SK-N-MC (cell line): ENCODE data around the gene KCNN1.
A peak's percentile ranks its signal among the peaks of the same experiment; 100 is the strongest.

ENCODE experiments used
- DNase-seq: peaks from one replicate; pipeline ENCODE4 v3.0.0-alpha.2; 2011; ENCODE audit warnings: low read depth, low spot score
- H3K27ac ChIP-seq: fragments of 200-600 bp; sonication (generic); 2 replicates; pipeline ENCODE4 v1.5.1; 2016; ENCODE audit warnings: mixed run types
- H3K36me3 ChIP-seq: fragments of 200-600 bp; sonication (generic); 2 replicates; pipeline ENCODE4 v1.6.1; 2017; ENCODE audit warnings: antibody characterized with exemption, low read length, mixed read lengths; ENCODE audit not compliant: insufficient read depth
- H3K4me3 ChIP-seq: fragments of 200-600 bp; sonication (generic); 2 replicates; pipeline ENCODE4 v1.5.1; 2016
- H3K9ac ChIP-seq: fragments of 200-600 bp; sonication (generic); 2 replicates; pipeline ENCODE4 v1.8.0; 2017; ENCODE audit warnings: mixed run types, mixed read lengths; ENCODE audit not compliant: insufficient read length
- H3K9me3 ChIP-seq: fragments of 200-600 bp; sonication (generic); 2 replicates; pipeline ENCODE4 v1.6.1; 2017; ENCODE audit warnings: low read depth, mild to moderate bottlenecking, antibody characterized with exemption, low read length, moderate library complexity, mixed read lengths
- EZH2 ChIP-seq: fragments of 200-600 bp; sonication (generic); IDR thresholded peaks from one replicate; pipeline ENCODE4 v1.6.1; 2017; ENCODE audit warnings: antibody characterized with exemption
- FOXP2 ChIP-seq: optimal IDR thresholded peaks from 2 replicates; pipeline ENCODE3; 2011; ENCODE audit warnings: mild to moderate bottlenecking, moderate library complexity; ENCODE audit not compliant: insufficient read depth; ENCODE audit errors: extremely low read length, control extremely low read depth
- POLR2AphosphoS5 ChIP-seq: IDR thresholded peaks from 2 replicates; pipeline ENCODE4 v1.6.1; 2012; ENCODE audit warnings: mild to moderate bottlenecking, low read depth, low read length, borderline replicate concordance

Gene KCNN1

DNA sequence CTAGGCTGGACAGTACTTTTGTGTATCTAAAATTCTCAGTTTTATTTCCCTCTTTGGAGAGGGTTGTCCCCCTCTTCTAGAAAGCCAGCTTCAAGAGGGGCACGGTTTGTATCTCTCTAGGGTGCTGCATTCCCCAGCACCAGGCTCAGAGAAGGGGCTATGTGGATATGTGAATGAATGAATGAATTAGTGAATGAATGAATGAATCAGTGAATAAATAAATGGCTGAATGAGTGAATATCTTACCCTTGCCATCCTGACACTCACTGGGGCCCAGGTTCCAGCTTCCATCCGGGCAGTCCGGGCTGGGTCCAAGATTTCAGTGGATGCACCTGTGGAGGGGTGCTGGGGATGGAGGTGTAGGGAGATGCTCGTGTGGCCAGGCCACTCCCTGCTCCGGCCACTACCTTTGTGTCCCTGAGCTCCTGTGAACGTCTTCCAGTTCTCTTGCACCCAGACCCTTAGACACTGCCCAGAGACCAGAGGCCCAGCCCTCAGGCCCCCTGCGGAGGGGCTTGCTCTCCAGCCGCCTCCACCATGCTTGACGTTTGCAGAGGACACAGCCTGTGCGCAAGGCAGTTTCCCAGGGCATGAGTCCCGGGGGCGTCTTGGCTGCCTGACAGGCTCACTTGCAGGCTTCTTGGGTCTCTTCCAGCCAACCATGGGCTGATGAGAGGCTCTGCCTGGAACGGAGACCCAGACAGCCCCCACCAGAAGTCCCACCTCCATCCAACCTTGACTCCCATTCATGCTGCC lies 2.8 kb upstream of the KCNN1 start:
- H3K4me3 ChIP-seq, result no peak overlapping the region

DNA sequence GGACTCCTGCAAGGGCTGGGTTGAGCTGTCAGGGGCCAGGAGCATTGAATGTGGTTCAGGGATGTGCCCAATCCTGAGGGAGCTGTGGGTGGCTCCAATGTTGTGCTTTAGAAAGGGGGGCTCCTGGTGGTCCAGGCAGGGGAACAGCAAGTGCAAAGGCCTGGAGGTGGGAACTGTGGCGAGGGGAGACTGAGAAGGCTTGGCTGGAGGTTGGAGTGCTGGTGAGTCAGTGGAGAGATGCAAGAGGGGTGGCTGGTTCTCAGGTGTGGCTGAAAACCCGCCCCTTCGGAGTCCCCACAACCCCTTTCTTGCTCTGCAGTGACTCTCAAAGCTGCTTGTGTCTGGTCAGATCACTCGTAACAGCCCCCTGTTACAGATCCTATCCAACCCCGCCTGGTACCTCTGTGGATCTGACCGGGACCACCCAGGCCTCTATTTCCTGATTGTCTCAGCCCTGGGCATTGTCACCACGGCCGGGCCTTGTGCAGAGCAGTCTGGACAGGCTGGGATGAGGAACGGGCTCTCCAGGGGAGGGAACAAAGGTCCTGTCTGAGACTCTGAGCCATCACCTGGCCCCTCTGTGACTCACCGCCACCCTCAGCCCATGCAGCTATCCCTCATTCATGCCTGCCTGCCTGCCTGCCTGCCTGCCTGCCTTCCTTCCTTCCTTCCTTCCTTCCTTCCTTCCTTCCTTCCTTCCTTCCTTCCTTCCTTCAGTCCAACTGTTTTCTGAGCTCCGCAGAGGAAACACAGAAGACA lies 1.4 kb upstream of the KCNN1 start:
- DNase-seq, result no peak
- no peaks in the 10 kb centered on the region for H3K9me3 ChIP-seq
- peak overlapping the region; percentile 71 for H3K4me3 ChIP-seq
- TF ChIP-seq POLR2AphosphoS5, result 0 out of 2 replicates have a peak, but pooled peaks have one; percentile 24
- no peak for TF ChIP-seq EZH2
- no peaks in the 10 kb centered on the region for H3K36me3 ChIP-seq
- H3K27ac ChIP-seq, result peak overlapping the region; percentile 86
- H3K9ac ChIP-seq, result no peak overlapping the region

More for the DNA sequence above, 2.8 kb upstream of the KCNN1 start:
- TF ChIP-seq EZH2, result no peak
- no peak for TF ChIP-seq POLR2AphosphoS5
- no peak for TF ChIP-seq FOXP2
- H3K9ac ChIP-seq, result no peak overlapping the region
- no peaks in the 10 kb centered on the region for H3K36me3 ChIP-seq
- DNase-seq, result no peak
- no peaks in the 10 kb centered on the region for H3K9me3 ChIP-seq
- H3K27ac ChIP-seq, result peak overlapping the region; percentile 64; the same call in 1 of the 2 replicates

DNA sequence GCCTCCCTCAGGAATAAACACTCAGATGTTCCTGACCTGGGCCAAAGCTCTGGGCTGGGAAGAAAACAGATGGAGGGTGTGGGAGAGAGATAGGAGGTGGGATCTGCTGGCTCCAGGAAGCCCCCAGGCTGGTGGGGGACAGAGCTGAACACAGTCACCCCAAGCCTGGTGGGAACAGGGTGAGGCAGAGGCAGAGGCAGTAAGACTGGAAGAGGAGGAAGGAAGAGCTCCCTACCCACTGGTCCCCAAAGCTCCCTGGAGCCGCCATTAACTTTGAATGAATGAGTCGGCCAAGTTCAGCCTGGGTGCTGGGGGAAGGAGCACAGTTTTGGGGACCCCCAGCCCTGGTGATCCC lies 801 bp upstream of the KCNN1 start:
- no peak for DNase-seq
- H3K4me3 ChIP-seq, result peak overlapping the region; percentile 71
- no peaks in the 10 kb centered on the region for H3K36me3 ChIP-seq
- no peak overlapping the region for H3K9ac ChIP-seq
- H3K9me3 ChIP-seq, result no peaks in the 10 kb centered on the region
- TF ChIP-seq POLR2AphosphoS5 (no peak), FOXP2 (no peak), EZH2 (no peak)
- peak overlapping the region; percentile 86 for H3K27ac ChIP-seq

DNA sequence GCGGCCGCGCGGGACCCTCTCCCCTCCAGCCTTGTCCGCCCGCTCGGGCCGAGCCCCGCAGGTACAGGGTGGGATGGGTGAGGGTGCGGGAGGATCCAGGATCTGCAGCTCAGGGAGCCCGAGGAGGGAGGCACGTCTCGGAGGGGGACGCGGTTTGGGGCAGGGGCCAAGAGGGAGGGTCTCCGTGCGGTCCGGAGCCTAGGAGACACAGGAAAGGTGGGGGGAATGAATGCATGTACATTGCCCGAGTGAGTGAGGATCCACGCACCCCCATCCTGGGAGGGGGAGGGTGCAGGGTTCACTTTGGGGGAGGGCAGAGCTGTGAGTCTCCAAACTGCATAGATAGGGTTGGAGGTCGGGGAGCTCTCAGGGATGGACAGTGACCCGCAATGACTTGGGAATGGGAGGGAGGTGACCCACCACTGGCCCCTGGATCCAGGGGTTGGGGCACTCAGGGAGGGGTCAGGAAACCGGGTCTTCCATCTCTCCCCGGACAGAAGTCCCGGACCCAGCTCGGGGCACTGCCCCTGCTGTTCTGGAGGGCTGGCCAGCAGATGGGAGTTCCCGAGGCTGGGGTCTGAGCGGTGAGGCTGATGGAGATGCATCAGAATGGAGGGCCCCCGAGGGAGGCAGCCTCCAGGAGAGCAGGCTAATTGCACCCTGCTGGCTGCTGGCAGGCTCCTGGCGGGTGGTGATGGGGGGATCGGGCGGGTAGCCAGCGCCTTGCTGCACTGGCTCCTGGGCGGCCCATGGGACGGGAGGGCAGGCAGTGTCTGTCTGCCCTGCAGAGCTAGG lies 547 bp downstream of the KCNN1 start:
- peak overlapping the region; percentile 70 for H3K9ac ChIP-seq
- TF ChIP-seq EZH2 (no peak), FOXP2 (no peak), POLR2AphosphoS5 (no peak)
- H3K36me3 ChIP-seq, result no peaks in the 10 kb centered on the region
- peak overlapping the region; percentile 86 for H3K4me3 ChIP-seq
- H3K9me3 ChIP-seq, result no peaks in the 10 kb centered on the region
- DNase-seq, result no peak
- no peak overlapping the region for H3K27ac ChIP-seq

DNA sequence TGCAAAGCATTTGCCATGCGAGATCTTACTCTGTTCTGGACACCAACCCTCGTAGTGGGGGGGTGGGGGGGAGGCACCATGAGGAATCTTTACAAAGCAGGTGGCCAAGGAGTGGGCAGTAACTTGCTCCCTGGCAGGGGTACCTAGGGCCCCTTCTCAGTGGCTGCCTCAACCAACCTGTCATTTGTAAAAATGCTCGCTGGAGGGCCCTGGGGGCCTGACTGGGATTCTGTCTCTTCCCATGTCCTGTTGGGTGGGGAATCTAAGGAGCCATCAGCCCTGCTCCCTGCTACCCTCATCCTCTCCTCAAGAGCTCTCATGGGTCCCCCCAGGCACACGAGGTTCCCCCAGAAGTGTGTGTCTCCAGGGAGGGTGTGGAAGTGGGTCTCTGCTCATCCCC lies 1.5 kb downstream of the KCNN1 start:
- Histone ChIP-seq H3K36me3 (peaks cover 1% of the 10 kb centered on the region; the same call in 1 of the 2 replicates), H3K9ac (no peak overlapping the region), H3K4me3 (peak overlapping the region; percentile 52; the same call in 1 of the 2 replicates), H3K27ac (peak overlapping the region; percentile 22; the same call in 1 of the 2 replicates), H3K9me3 (no peaks in the 10 kb centered on the region)
- DNase-seq, result no peak
- no peak for TF ChIP-seq EZH2
- no peak for TF ChIP-seq POLR2AphosphoS5
- no peak for TF ChIP-seq FOXP2

DNA sequence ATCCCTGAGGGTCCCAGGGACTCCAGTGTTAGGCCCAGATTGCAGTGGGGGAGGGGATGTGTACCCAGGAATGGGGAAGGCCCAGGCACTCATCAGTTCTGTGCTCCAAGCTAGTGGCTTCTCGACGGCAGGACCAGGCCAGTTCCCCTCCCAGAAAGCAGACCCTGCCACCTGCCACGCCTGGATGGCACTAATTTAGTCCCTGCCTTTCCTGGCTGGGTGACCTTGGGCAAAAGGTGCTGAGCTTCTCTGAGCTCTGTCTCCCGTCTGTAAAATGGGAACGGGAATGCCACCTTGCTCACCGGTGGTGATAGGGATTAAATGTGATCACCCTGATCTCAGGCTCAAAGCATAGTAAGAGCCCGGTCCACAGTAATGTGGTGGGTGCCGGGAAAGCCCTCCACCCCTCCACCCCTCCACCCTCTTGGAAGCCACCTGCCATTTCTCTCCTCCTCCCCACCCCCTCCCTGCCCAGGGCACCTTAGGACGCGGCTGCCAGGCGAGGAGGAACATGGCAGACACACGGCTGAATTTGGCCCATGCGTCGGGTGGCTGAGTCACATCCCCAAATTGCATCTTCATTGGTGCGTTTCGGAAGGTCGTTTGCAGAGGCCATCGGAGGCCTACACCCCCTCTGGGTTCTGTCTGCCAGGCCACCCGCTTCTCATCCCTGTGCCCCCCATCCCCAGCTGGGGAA lies 2.3 kb downstream of the KCNN1 start:
- Histone ChIP-seq H3K27ac (no peak overlapping the region), H3K4me3 (no peak overlapping the region), H3K9ac (no peak overlapping the region), H3K36me3 (peaks cover 9% of the 10 kb centered on the region; the same call in 1 of the 2 replicates), H3K9me3 (no peaks in the 10 kb centered on the region)
- TF ChIP-seq POLR2AphosphoS5, result no peak
- no peak for TF ChIP-seq FOXP2
- TF ChIP-seq EZH2, result no peak
- no peak for DNase-seq

DNA sequence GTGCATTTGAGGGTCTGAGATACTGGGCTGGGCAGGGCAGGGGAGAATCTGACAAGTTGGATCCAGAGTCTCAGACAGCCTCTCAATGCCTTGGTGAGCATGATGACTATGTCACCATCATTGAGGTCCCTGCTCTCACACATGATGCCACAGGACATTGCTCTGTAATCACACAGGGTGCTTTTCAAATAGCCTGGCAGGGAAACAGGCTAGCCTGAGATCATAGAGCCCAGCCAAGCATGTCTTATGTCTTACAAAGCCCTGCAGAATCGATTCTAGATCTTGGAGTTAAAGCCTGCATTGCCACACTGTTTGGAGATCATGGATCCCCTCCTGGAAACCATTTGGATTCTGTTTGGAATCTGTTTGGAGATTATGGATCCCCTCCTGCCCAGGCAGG lies 5.3 kb downstream of the KCNN1 start:
- H3K4me3 ChIP-seq, result no peak overlapping the region
- H3K9ac ChIP-seq, result no peak overlapping the region
- H3K9me3 ChIP-seq, result no peaks in the 10 kb centered on the region
- no peak for TF ChIP-seq EZH2
- no peak for TF ChIP-seq POLR2AphosphoS5
- TF ChIP-seq FOXP2, result no peak
- H3K27ac ChIP-seq, result no peak overlapping the region
- peaks cover 29% of the 10 kb centered on the region; the same call in 1 of the 2 replicates for H3K36me3 ChIP-seq
- no peak for DNase-seq

DNA sequence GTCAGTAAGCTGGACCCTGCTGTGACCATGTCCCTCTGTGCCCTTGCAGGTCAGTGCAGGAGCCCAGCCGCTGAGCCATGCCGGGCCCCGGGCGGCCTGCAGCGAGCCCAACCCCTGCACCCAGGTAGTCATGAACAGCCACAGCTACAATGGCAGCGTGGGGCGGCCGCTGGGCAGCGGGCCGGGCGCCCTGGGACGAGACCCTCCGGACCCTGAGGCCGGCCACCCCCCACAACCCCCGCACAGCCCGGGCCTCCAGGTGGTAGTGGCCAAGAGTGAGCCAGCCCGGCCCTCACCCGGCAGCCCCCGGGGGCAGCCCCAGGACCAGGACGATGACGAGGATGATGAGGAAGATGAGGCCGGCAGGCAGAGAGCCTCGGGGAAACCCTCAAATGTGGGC lies 6.9 kb downstream of the KCNN1 start:
- no peak overlapping the region for H3K9ac ChIP-seq
- no peaks in the 10 kb centered on the region for H3K9me3 ChIP-seq
- no peak overlapping the region for H3K27ac ChIP-seq
- H3K4me3 ChIP-seq, result no peak overlapping the region
- H3K36me3 ChIP-seq, result peaks cover 35% of the 10 kb centered on the region
- TF ChIP-seq EZH2 (no peak), POLR2AphosphoS5 (no peak), FOXP2 (no peak)
- no peak for DNase-seq
